EH (cell line): ENCODE results near the gene PSAT1.

Source experiments
- DNase-seq: peaks from one replicate; pipeline ENCODE4 v3.0.0-alpha.2; 2015; ENCODE audit warnings: low read depth

The PSAT1 gene

DNA sequence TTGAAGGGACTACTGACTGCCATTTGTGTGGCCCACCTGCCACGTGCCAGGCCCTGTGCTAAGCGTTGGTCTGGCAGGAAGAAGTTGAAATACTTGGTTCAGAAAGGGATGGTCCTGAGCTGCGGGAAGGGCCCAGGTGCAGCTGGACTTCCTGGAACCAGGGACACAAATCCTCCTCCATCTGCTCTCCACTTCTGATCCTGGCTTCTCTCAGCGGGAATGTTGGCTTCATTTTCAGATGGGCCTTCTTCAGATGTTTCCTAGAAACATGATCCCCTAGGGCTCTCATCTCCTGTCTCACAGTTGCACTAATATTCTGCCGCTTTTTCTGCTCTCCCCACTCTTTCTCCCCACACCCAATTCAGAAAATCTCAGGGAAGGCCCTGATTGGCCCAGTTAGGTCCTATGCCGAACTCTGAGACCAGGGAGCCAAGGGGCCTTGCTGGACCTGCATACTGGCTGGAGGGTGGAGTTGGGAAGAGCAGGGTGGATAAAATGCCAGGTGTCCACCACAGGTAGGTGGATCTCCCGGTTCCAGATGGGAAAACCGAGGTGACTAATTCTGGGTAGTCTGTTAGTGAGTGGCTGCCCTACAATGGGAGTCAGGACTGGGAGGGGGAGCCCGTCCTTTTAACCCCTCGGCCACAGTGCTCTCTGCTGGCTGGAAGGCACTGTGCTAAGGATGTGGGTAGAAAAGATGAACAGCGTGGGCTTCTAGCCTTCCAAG lies 19.4 kb downstream of the PSAT1 start:
- no peak for DNase-seq

DNA sequence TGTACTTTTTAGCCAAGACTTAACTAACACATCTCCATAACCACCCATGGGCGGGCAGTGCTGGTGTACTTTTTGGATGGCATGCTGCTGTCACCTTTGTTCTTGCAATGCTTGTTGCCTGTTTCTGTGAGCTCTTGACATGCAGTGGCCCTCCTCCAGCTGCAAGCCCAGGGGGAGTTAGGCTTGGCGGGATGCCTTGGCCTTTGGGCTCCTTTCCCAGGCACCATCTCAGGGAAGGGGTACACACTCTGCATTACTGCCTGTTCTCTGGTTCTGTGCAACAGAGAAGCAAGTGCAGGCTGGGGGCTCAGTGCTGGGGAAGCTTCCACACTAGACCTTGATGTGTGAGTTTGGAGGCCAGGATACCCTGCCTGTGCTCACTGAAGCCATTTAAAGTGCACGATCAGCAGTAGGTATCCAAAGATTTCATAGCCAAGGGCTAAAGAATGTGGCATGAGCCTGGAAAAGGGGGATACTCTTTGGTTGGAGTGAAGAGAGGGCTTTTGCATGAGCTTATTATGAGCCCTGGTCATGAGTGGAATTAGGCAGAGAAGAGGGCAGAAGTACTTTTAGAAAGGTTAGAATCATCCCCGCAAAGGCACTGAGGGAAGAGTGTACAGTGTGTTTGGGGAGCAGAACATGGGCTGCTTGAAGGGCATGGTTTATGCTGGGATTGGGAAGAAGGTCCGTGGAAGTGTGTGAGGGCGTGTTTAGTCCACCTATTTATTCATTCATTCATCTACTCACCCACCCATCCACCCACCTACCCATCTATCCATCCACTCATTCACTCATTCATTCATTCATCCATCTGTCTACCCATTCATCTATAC lies 22.5 kb downstream of the PSAT1 start:
- DNase-seq = no peak

DNA sequence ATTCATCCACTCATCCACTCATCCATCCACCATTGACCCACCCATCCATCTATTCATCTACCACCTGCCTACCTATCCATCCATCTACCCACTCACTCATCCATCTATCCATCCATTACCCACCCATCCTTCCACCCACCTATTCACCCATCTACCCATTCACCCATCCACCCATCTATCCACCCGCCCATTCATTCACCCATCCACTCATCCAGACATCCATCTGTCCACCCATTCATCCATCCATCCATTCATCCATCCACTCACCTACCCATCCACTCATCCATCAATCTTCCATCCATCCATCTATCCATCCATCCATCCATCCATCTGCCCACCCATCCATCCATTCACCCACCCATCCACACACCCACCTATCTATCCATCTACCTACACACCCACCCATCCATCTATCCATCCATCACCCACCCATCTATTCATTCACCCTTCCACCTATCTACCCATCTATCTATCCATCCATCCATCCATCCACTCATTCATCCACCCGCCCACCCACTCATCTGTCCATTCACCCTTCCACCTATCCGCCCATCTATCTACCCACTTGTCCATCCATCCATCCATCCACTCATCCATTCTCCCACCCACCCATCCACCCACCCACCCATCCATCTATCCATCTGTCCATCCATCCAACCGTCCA lies 23.2 kb downstream of the PSAT1 start:
- no peak for DNase-seq

DNA sequence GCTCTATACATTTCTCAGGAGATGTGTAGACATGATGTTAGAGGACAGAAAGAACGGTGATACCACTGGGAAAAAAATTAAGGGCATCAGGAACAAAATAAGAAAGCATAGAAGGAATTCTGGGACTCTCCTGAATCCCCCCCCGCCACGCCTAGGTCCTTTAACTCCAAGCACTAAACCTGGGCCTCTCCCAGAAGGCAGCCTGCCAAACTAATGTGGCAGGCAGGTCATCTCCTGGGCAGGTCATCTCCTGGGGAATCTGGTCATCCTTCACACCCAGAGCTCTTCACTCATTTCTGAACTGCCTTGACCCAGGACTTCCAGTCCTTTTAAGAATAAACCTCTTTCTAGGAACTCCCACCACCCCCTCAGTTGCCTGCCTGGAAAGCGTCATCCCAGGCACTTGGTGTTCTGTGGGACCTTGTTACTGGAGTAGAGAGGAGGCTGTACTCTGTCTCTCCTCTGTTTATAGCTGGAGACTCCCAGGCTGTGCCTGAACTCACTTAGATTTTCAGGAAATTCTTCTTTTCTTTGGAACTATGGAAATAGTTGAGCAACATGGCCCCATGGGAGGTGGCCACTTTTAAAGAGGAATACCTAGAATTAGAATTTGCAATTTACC lies 24.1 kb downstream of the PSAT1 start:
- DNase-seq = no peak

DNA sequence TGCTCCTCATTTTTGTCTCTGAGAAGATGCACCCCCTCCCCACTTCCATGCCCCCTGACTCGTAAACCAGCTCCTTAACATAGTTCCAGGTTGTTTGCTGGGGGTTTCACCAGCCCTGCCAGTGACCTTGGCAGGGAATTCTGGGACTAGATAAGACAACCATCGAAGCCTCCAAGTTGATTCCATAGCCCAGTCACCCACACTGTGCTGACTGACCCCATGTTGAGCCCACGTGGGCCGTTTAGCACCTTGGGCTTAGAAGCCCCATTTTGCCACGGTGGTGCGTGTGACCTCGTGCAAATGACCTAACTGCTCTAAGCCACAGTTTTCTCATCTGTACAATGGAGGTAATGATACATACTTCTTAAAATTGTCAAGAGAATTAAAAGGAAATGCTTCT lies 24.6 kb downstream of the PSAT1 start:
- no peak for DNase-seq

DNA sequence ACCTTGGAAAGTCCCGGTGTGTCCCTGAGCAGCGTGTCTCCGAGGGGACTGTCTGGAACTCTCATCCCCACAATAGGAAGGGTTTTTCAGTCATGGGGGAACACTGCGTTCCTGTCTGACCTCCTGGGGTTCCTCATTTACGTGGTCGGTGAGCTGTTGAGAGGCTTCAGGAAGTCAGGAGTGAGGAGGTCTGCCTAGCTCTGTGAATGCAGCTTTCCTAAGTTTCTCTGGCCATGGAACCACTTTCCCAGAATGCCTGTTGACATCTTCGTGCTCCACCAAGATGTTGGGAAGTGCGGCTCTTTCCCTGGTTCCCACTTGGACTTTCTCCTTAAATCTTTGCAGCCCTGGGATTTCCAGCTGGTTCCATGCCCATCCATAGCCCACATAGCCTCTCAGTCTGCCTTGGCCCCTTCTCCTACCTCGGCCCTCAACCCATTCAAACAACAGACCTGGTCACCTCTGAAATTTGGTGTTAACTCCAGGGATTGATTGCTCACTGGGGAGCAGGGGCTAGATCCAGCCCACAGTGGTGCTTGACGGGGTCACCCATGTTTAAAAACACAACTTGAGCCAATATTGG lies 27.2 kb downstream of the PSAT1 start:
- no peak for DNase-seq

DNA sequence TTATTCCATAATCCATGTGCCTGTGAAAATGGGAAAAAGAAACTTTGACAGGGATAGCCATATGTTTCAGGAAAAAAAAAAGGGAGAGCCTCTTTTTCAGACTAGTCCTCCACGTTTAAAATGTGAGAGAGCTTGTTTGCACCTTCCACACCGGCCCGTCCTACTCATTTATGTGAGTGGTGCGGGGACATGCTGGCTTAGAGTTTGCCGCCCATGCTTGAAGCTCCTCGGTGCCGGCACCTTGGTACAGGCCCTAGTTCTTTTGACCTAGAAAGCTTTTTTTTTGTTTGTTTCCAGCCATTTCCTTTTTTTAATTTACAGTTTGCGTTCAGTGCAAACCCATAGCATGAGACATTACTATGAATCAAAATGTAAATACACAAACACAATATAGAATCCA lies 27.8 kb downstream of the PSAT1 start:
- no peak for DNase-seq

DNA sequence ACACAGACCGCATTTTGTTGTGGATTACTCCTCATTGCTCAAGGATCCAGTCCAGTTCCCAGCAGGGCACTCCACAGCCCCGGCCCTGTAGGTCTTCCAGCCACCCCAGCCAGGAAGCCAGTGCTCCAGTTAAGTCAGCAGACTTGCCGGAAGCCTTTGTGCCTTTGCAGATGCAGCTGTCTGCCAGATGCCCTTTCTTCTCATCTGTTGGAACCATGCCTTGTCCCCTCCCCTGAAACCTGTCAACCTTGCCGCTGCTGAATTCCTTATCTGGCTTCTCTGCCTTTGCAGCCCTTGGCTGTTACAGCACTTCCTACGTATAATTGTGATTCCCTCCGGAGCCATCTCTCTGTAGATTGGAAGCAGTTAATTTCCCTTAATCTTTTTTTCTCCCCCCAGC lies 28.4 kb downstream of the PSAT1 start:
- peak; percentile 46 for DNase-seq

DNA sequence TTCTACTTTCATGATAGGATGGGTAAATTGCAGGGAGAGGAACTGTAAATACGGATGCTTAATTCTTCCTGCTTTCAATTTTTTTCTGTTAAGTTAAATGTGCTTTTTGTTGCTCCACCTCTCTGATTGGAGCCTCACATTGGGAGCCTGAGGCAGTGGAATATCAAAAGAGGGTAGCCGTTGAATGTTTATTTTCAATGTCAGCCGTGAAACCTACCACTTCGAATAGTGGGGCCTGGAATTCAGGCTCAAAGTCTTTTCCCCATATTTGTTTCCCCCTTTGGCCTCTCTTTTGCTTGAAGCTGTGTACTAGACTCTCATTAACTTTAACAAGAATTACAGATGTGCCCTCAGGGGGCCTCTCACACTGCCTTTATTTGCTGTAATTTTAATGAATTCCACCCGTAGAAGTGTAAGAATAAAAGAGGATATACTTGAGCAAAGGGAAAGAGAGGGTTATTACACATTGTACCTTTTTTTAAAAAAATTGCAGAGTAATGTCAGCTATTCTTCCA lies 29.0 kb downstream of the PSAT1 start:
- DNase-seq = no peak

DNA sequence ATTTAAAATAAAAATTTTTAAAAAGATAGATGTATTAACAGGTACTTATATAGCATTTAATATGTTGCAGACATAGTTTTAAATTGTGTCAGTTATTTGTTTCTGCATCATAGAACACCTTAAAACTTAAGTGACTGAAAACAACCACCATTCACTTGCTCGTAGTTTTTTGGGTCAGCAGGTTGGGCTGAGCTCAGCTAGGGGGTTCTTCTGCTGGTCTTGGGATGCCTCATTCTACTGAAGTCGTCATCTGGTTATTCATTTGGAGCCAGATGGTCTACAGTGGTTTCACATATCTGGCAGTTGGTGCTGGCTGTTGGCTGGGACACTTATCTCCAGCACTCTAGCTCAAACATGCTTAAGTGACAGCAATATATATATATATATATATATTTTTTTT lies 29.6 kb downstream of the PSAT1 start:
- DNase-seq = no peak

DNA sequence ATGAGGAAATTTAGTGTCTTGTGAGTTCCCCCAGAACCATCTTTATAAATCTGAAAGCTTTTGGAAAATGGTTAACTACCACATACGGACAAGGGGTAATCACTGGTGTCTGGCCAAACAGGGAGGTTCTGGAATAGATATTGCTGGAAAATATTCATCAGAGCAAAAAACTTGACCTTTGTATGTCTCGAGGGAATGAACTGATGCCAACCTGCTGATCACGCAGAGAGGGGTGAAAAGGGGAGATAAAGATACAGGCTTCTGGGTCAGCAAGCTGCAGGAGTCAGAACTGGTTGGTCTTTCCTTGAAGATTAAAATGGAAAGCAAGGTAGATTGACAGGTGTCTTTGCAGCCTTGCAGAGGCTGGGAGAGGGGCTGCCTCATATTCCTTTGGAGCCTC lies 35.5 kb downstream of the PSAT1 start:
- no peak for DNase-seq

DNA sequence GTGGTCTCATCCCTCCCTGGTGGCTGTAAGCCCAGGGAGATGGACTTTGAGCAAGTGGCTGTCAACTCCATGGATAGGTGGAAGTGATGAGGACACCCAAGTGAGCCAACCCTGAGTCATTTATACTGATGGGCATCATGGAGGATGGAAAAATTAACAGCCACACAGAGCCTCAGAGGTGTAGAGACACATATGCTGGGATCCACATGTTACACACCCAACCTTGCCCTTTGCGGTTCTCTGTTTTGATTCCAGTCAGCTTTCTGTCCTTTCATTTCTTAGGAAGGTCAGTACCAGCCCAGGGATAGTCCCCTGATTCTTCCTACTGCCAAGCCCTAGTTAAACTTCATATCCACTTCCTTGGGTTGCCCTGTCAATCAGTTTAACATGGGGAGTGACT lies 51.9 kb downstream of the PSAT1 start:
- DNase-seq = no peak

DNA sequence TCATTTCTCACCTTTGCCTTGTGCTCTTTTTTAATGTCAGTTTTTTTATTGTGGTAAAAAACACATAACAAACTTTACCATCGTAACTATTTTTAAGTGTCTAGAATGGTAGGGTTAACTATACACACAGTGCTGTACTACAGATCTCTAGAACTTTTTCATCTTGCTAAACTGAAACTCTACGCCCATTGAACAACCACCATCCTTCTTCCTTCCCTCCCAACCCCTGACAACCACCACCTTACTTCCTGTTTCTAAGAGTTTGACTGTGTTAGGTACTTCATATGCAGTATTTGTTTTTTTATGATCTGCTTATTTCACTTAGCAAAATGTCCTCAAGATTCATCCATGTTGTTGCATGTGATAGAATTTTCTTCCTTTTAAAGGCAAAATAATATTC lies 54.9 kb downstream of the PSAT1 start:
- DNase-seq = no peak

DNA sequence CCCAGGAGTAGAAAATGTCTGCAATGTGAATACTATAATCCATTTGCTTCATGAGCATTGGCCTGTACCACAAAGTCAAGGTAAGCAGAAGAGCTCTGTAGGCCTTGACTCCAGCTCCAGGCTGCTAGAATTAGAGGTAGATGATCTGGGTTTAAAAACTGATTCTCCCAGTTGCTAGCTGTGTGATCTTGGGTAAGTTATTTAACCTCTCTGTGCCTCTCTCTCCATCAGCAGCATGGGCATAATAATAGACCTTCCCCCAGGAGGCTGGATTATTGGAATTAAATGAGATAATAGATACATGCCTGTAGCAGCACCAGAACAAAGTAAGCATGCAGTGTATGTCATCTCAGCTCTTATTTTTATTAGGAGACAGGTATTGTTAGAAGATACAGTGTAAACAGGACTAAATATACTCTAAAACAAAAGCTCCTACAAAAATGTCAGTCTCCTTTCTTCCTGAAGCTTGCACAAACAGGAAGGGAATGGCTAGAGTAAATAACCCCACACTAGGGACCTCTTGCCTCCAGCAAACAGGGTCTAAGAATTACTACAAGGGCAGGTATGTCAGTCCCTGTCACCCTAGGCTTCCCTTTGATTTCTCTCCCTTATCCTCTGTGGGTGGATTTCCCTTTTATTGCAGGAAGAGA lies 57.5 kb downstream of the PSAT1 start:
- no peak for DNase-seq

DNA sequence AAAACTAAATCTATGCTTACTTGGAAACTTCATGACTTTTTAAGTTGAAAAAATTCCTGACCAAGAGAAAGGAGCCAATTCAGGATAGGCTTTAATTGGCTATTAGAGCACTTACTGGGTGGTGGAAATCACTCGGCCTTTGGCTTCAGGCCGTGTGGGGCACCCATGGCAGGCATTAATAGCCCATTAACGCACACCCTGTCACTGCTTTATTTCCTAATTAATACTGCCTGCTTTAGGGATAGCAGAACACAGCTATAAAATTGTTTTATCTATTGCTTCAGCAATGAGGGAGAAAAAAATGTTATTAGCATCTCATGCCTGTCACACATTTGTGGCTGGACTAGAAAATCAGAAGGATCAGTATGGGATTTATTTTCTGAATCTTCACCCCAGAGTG lies 58.1 kb downstream of the PSAT1 start:
- DNase-seq = no peak

DNA sequence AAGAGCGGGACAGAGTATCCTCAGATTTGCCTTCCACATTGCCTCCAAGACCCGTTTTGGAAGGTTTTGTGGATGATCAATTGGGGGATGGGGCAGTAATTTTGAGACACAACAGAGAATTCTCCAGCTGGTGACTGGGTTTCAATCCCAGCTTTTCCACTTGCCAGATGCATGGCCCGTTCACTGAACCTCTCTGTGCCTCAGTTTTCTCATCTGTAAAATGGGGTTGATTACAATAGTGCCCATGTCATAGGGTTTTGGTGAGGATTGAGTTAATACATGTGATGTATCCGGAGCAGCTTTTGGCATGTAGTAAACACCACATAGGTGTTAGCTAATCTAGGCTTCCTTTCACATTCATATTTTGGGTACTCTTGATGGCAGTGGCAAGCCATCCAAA lies 59.7 kb downstream of the PSAT1 start:
- DNase-seq = no peak

DNA sequence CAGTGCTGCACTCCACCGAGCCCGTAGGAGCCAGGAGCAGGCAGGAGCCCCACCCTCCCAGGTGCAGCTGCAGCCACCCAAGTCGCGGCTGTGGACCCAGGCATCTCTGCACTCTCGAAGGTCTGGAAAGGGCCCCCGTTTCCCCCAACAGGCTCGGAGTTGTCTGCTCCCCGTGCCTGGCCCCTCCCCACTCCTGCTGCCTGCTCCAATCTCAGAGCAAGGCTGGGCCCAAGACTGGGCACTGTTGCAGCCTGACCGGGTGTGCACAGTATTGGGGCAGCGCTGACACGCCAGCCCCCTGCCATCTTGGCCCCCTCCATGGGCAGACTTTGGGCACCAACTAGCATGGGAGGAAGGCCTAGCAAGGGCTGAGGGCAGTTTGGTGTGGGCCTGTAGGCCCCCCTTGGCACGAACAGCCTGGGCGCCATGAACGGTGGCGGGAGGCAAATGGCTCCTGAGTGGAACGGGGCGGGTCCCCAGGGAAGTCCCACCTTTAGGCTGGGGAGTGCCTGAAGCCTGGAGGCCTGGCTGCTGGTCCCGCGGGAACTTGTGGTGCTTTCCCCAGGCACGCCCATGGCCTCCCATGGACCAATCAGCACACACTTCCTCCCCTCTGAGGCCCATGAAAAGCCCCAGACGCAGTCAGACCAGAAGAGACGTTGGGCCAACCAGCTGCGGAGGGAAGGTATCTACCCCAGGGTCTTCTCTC lies 60.4 kb downstream of the PSAT1 start:
- no peak for DNase-seq

DNA sequence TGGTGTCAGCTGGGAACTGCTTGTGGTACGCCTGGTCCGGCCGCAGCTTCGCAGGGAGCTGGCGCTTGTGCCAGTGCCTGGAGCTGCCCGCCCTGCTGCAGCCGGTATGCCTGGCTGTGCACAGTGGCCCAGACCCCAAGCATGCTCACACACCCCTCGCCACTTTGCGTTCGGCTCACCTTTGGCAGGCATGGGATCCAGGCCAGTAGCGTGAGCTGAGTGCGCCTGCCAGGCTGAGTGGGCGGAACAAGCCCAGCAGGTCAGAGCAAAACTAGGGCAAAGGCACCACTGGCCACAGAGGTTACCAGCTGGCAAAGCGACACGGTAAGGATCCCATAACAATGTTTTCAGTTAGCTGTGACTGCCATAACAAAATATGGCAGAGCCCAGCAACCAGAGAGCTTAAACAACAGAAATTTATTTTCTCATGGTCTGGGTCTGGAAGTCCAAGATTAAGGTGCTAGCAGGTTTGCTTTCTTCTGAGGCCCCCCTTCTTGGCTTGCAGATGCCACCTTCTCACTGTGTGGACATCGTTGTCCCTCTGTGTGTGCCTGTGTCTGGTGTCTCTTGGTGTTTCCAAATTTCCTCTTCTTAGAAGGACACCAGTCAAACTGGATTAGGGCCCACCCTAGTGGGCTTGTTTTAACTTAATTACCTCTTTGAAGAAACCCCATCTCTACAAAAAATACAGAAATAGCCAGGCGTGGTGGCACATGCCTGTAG lies 61.6 kb downstream of the PSAT1 start:
- DNase-seq = no peak

DNA sequence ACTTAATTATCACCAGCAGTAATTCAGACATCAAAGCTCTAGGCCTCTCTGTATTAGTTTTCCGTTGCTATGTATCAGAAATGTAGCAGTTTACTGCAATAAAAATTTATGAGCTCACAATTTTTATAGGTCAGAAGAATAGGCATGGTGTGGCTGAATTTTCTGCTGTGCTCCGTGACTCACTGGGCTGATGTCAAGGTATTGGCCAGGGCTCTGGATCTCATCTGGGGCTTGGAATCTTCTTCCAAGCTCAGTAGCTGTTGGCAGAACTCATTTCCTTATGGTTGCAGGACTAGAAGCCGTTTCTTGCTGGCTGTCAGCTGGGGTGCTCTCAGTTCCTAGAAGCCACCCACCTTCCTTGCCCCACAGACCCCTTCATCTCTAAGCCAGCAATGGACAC lies 66.3 kb downstream of the PSAT1 start:
- DNase-seq = peak; percentile 88
